ENCODE measurements around the gene TSGA10IP. TPM values are rescaled to one million over a fixed set of nuclear protein-coding genes. Genes with fewer than 3 reads are reported as not detected.

TSGA10IP gene
- total RNA-seq, 1 experiment from 2014 or later, result not detected

DNA sequence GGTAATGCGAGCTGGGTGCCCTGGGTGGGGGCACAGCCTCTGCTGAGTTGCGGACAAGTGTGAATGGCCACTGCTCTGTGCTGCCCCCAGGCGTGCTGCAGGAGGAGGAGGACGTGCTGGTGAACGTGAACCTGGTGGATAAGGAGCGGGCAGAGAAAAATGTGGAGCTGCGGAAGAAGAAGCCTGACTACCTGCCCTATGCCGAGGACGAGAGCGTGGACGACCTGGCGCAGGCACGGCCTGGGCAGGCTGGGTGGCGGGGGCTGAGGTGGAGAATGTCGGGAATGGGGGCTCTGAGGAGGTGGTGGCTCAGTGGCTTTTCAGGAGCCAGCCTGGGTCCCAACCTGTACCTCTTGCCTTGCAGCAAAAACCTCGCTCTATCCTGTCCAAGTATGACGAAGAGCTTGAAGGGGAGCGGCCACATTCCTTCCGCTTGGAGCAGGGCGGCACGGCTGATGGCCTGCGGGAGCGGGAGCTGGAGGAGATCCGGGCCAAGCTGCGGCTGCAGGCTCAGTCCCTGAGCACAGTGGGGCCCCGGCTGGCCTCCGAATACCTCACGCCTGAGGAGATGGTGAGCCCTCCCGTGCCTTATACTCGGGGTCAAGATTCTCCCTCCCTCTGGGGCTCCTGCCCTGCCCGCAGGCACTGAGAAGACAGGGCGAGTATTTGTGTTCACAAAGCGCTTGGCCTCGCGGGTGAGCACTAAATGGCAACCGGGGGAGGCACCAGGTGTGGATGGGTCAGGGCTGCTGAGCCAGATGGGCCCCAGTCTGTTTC lies 20.9 kb downstream of the TSGA10IP start:
- intact Hi-C loops (cut with micrococcal nuclease; ENCODE audit: unreplicated experiment), result no loop called here
- Histone ChIP-seq H3K36me3 (ENCODE audit: control insufficient read depth, insufficient read depth, low read length) (peaks cover 1% of the 10 kb centered on the region), H3K27me3 (replicated peaks; ENCODE audit: control insufficient read depth, insufficient read depth, low read length) (no peaks in the 10 kb centered on the region), H3K4me3 (ENCODE audit: low read depth, low read length) (no peak overlapping the region), H3K9me3 (no peaks in the 10 kb centered on the region), H3K4me1 (peaks cover 10% of the 10 kb centered on the region)
- TF ChIP-seq, protein P1, sequence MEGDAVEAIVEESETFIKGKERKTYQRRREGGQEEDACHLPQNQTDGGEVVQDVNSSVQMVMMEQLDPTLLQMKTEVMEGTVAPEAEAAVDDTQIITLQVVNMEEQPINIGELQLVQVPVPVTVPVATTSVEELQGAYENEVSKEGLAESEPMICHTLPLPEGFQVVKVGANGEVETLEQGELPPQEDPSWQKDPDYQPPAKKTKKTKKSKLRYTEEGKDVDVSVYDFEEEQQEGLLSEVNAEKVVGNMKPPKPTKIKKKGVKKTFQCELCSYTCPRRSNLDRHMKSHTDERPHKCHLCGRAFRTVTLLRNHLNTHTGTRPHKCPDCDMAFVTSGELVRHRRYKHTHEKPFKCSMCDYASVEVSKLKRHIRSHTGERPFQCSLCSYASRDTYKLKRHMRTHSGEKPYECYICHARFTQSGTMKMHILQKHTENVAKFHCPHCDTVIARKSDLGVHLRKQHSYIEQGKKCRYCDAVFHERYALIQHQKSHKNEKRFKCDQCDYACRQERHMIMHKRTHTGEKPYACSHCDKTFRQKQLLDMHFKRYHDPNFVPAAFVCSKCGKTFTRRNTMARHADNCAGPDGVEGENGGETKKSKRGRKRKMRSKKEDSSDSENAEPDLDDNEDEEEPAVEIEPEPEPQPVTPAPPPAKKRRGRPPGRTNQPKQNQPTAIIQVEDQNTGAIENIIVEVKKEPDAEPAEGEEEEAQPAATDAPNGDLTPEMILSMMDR (IDR thresholded peaks at IDR 0.05; ENCODE audit: insufficient read depth in 1 of 2, low read depth in 1 of 2, low read length in 1 of 2, severe bottlenecking in 1 of 2, unreplicated experiment in 1 of 2), result no peak
- Mint-ChIP-seq H3K4me3 (ENCODE audit: unreplicated experiment) (no peak overlapping the region), H3K9me3 (ENCODE audit: unreplicated experiment) (no peaks in the 10 kb centered on the region), H3K36me3 (ENCODE audit: insufficient read depth, unreplicated experiment) (peaks cover 57% of the 10 kb centered on the region), H3K4me1 (ENCODE audit: low read depth, unreplicated experiment) (peaks cover 13% of the 10 kb centered on the region), H3K27me3 (ENCODE audit: insufficient read depth, unreplicated experiment) (no peaks in the 10 kb centered on the region), H3K27ac (ENCODE audit: unreplicated experiment) (no peak overlapping the region)
- ChIA-PET POLR2A (no interaction called here), CTCF (interaction anchor here (0.6 kb wide), 1 partner anchor 78 kb away, joined by 11 read pairs; the partner anchor contains the start of gene FIBP)
- DNase-seq, result no peak
- TSS peak; percentile 8 for BruUV-seq (replicated peaks)

DNA sequence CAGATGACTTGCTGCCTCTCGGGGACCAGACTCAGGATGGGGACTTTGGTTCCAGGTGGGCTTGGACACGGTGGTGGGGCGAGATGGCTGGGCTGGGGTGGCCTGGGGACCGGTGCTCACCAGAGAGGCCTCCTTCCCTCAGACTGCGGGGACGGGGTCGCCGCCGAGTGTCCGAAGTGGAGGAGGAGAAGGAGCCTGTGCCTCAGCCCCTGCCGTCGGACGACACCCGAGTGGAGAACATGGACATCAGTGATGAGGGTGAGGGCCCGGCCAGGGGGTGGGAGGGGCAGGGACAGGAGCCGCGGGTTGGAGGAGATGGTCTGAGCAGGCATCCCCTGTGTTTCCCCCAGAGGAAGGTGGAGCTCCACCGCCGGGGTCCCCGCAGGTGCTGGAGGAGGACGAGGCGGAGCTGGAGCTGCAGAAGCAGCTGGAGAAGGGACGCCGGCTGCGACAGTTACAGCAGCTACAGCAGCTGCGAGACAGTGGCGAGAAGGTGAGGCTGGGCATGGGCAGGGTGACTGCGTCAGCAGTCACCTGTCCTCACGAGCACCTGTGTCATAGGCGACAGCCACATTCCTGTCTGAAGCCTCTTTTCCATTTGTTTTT lies 22.2 kb downstream of the TSGA10IP start:
- Histone ChIP-seq H3K4me3 (ENCODE audit: low read depth, low read length) (no peak overlapping the region), H3K27me3 (replicated peaks; ENCODE audit: control insufficient read depth, insufficient read depth, low read length) (no peaks in the 10 kb centered on the region), H3K4me1 (peaks cover 8% of the 10 kb centered on the region), H3K36me3 (ENCODE audit: control insufficient read depth, insufficient read depth, low read length) (peaks cover 1% of the 10 kb centered on the region), H3K9me3 (no peaks in the 10 kb centered on the region)
- Mint-ChIP-seq H3K4me1 (ENCODE audit: low read depth, unreplicated experiment) (peaks cover 9% of the 10 kb centered on the region), H3K9me3 (ENCODE audit: unreplicated experiment) (no peaks in the 10 kb centered on the region), H3K27me3 (ENCODE audit: insufficient read depth, unreplicated experiment) (no peaks in the 10 kb centered on the region), H3K36me3 (ENCODE audit: insufficient read depth, unreplicated experiment) (peaks cover 59% of the 10 kb centered on the region), H3K27ac (ENCODE audit: unreplicated experiment) (no peak overlapping the region), H3K4me3 (ENCODE audit: unreplicated experiment) (no peak overlapping the region)
- TF ChIP-seq, protein P1 (IDR thresholded peaks at IDR 0.05; ENCODE audit: insufficient read depth in 1 of 2, low read depth in 1 of 2, low read length in 1 of 2, severe bottlenecking in 1 of 2, unreplicated experiment in 1 of 2), result no peak
- intact Hi-C loops (cut with micrococcal nuclease; ENCODE audit: unreplicated experiment), result no loop called here
- no peak for DNase-seq
- POLR2A ChIA-PET, result interaction anchor here (0.5 to 0.7 kb wide), 2 partner anchors 12 to 19 kb away, joined by 4 to 7 read pairs; no protein-coding TSS in a partner anchor
- BruUV-seq (replicated peaks), result no TSS peak
- CTCF ChIA-PET, result no interaction called here

DNA sequence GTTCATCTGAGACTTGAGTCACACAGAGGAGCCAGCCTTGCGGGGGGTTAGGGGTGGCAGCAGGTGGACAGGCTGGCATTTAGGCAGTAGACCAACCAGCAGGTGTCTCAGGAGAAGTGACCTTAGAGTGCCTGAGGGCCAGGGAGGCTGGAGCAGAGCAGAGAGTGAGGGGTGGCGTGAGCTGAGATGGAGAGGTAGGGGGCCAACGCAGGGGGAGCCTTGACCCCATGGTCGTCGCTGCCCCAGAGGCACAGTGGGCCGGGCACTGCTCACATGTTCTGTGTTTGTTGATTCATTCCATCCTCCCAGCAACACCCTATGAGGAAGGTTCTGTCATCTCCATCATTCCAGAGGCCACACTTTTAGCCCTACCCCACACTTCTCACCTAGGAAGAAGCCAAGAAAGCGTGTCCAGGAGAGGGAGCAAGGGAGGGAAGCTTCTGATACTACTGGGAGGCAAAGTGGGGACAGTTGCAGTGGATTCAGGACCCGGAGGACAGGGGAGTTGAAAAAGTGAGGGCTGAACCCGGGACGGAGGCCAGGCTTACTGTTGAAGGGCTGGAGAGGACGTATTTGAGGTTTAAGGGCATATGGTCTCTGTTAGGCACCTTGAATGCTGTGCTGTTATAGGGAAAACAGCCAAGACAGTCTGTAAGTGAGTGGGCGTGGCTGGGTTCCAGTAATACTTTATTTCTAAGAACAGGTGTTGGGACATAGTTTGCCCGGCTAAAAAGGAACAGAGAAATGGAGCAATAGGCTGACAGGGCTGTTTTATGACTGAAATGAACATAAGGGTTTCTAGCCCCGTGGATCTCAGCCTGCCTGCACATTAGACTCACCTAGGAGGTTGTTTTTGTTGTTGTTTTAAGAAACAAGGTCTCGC lies 23.6 kb downstream of the TSGA10IP start:
- Mint-ChIP-seq H3K27me3 (ENCODE audit: insufficient read depth, unreplicated experiment) (no peaks in the 10 kb centered on the region), H3K4me3 (ENCODE audit: unreplicated experiment) (no peak overlapping the region), H3K4me1 (ENCODE audit: low read depth, unreplicated experiment) (no peaks in the 10 kb centered on the region), H3K36me3 (ENCODE audit: insufficient read depth, unreplicated experiment) (peaks cover 65% of the 10 kb centered on the region), H3K27ac (ENCODE audit: unreplicated experiment) (peak overlapping the region; percentile 11), H3K9me3 (ENCODE audit: unreplicated experiment) (no peaks in the 10 kb centered on the region)
- ChIA-PET POLR2A (no interaction called here), CTCF (interaction anchor here (1.2 kb wide), 1 partner anchor 78 kb away, joined by 4 read pairs; the partner anchor contains the start of gene CCDC85B)
- Histone ChIP-seq H3K36me3 (ENCODE audit: control insufficient read depth, insufficient read depth, low read length) (peaks cover 1% of the 10 kb centered on the region), H3K27me3 (replicated peaks; ENCODE audit: control insufficient read depth, insufficient read depth, low read length) (no peaks in the 10 kb centered on the region), H3K4me1 (no peaks in the 10 kb centered on the region), H3K4me3 (ENCODE audit: low read depth, low read length) (no peak overlapping the region), H3K9me3 (no peaks in the 10 kb centered on the region)
- intact Hi-C loops (cut with micrococcal nuclease; ENCODE audit: unreplicated experiment), result no loop called here
- no TSS peak for BruUV-seq (replicated peaks)
- TF ChIP-seq, protein P1 (IDR thresholded peaks at IDR 0.05; ENCODE audit: insufficient read depth in 1 of 2, low read depth in 1 of 2, low read length in 1 of 2, severe bottlenecking in 1 of 2, unreplicated experiment in 1 of 2), result no peak
- DNase-seq, result no peak
